OCI-LY7 (cell line): ENCODE data around the gene SOCS7. TPM values are rescaled to one million over a fixed set of nuclear protein-coding genes. Genes with fewer than 3 reads are reported as not detected.
A peak's percentile ranks its signal among the peaks of the same experiment; 100 is the strongest.

ENCODE experiments used
- BruUV-seq: library from RNA; stranded (reverse); fragments of 400-500 nt; replicated peaks from 2 replicates; lab custom pipeline; 2021; lab: Mats Ljungman, UMichigan
- CTCF ChIA-PET: fragments of 300-600 bp; sonication (Branson Sonifier 250); formaldehyde crosslinking; loops from one replicate; lab custom pipeline; 2022; ENCODE audit warnings: antibody characterized with exemption; ENCODE audit not compliant: unreplicated experiment; lab: Charles Lee
- POLR2A ChIA-PET: fragments of 300-600 bp; sonication (Branson Sonifier 250); formaldehyde crosslinking; loops from one replicate; lab custom pipeline; 2022; ENCODE audit warnings: antibody characterized with exemption; lab: Charles Lee
- DNase-seq: peaks from one replicate; pipeline ENCODE4 v3.0.0-alpha.2; 2015; ENCODE audit warnings: low spot score
- H2AFZ ChIP-seq: fragments of 200-600 bp; sonication (generic), shearing (Covaris generic); 2 replicates; pipeline ENCODE4 v1.6.1; 2014; ENCODE audit warnings: mild to moderate bottlenecking, antibody characterized with exemption, low read length, moderate library complexity
- H3K27ac ChIP-seq: fragments of 200-600 bp; sonication (generic); 2 replicates; pipeline ENCODE4 v1.5.1; 2014; ENCODE audit warnings: mixed run types, low read depth, mild to moderate bottlenecking, moderate library complexity, low read length, inconsistent platforms; ENCODE audit not compliant: poor library complexity, severe bottlenecking
- H3K36me3 ChIP-seq: fragments of 200-600 bp; sonication (generic); 2 replicates; pipeline ENCODE4 v1.6.1; 2014; ENCODE audit warnings: mild to moderate bottlenecking, antibody characterized with exemption, low read length, moderate library complexity, mixed read lengths; ENCODE audit not compliant: insufficient read depth
- H3K4me1 ChIP-seq: fragments of 200-600 bp; sonication (generic); 2 replicates; pipeline ENCODE4 v1.5.1; 2014; ENCODE audit warnings: mild to moderate bottlenecking, low read length; ENCODE audit not compliant: insufficient read depth, poor library complexity, severe bottlenecking
- H3K4me2 ChIP-seq: fragments of 200-600 bp; sonication (generic); 2 replicates; pipeline ENCODE4 v1.6.1; 2014; ENCODE audit warnings: mild to moderate bottlenecking, low read length
- H3K4me3 ChIP-seq: fragments of 200-600 bp; sonication (generic); 2 replicates; pipeline ENCODE4 v1.5.1; 2014; ENCODE audit warnings: mild to moderate bottlenecking, low read depth, low read length; ENCODE audit not compliant: poor library complexity, severe bottlenecking
- H3K79me2 ChIP-seq: fragments of 200-600 bp; sonication (generic); 2 replicates; pipeline ENCODE4 v1.6.1; 2016; ENCODE audit warnings: low read depth, mild to moderate bottlenecking, low read length, moderate library complexity, mixed read lengths; ENCODE audit not compliant: insufficient read depth
- H3K9me2 ChIP-seq: fragments of 200-600 bp; sonication (generic); 2 replicates; pipeline ENCODE4 v1.6.1; 2016; ENCODE audit warnings: mild to moderate bottlenecking, low read length, mixed read lengths; ENCODE audit not compliant: insufficient read depth
- H3K9me3 ChIP-seq: fragments of 200-600 bp; sonication (generic); 2 replicates; pipeline ENCODE4 v1.6.1; 2014; ENCODE audit warnings: mild to moderate bottlenecking, mixed run types, low read length, mixed read lengths
- H4K20me1 ChIP-seq: fragments of 200-600 bp; sonication (generic); 2 replicates; pipeline ENCODE4 v1.6.1; 2014; ENCODE audit warnings: mild to moderate bottlenecking, antibody characterized with exemption, low read length, moderate library complexity, mixed read lengths; ENCODE audit not compliant: insufficient read depth
- CTCF ChIP-seq: fragments of 200-600 bp; sonication (generic); conservative IDR thresholded peaks from 2 replicates; pipeline ENCODE4 v1.5.1; 2014; ENCODE audit warnings: mild to moderate bottlenecking, antibody characterized with exemption, low read length, moderate library complexity, mixed read lengths
- EZH2phosphoT487 ChIP-seq: fragments of 200-600 bp; sonication (generic); IDR thresholded peaks from 2 replicates; pipeline ENCODE4 v1.6.1; 2018; ENCODE audit warnings: low read depth, borderline replicate concordance, mild to moderate bottlenecking, mixed run types, antibody characterized with exemption, low read length, moderate library complexity, mixed read lengths
- intact Hi-C: fragments of 100-400 bp; cut with micrococcal nuclease; formaldehyde crosslinking; loops from one replicate; pipeline ENCODE4 v1.10.0; 2022; ENCODE audit not compliant: unreplicated experiment
- total RNA-seq, 2 experiments: library from RNA; depleted of rRNA in 1 of 2; stranded (reverse); fragments of >200 nt in 1 of 2; shearing (Covaris generic) in 1 of 2; gene quantifications; 2 replicates each; pipeline ENCODE4 v1.2.3, GENCODE V29; 2014 to 2022

Gene SOCS7
- total RNA-seq, 2 experiments from 2014 or later: 36.1 to 39.1 TPM

DNA sequence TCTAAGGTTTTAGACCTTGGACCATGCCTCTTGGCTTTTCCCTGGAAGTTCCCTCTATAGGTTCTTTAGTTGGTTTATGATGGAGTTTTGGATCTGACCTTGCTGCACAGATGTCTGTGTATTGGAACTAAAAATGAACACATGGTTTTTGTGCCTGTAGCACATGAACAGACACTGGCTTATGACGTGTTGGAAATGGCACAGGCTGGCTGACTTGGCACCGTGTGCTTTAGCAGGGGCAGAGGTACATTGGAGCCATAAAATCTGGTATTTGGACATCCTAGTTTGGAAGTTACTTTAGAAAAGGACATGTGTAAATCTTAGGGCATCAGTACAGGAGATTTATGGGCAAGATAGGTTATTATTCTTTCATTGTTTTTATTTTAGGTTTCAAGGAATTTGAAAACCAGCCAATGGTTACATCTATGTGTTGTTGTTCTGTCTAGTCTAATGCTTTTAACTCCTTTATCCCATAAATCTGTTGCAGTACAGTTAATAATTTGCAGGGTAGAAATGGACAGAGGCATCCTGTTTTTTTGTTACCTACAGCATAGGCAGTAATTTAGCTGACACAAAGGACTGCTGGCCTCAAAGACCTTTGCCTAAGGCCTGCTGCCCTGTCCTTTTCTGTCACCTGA lies 6.0 kb downstream of the SOCS7 start:
- H3K4me1 ChIP-seq: peaks cover 35% of the 10 kb centered on the region
- BruUV-seq: no TSS peak
- H3K9me2 ChIP-seq: no peaks in the 10 kb centered on the region
- no peak overlapping the region for H3K27ac ChIP-seq
- 0 out of 2 replicates have a peak, but pooled peaks cover 17% of the 10 kb centered on the region for H4K20me1 ChIP-seq
- peaks cover 15% of the 10 kb centered on the region; the same call in 1 of the 2 replicates for H3K79me2 ChIP-seq
- H3K4me3 ChIP-seq: no peak overlapping the region
- intact Hi-C loops: no loop called here
- POLR2A ChIA-PET: no interaction called here
- H3K4me2 ChIP-seq: peak overlapping the region; percentile 5; the same call in 1 of the 2 replicates
- H3K9me3 ChIP-seq: no peaks in the 10 kb centered on the region
- CTCF ChIA-PET: no interaction called here
- H3K36me3 ChIP-seq: peaks cover 12% of the 10 kb centered on the region; the same call in 1 of the 2 replicates
- no peak overlapping the region for H2AFZ ChIP-seq
- TF ChIP-seq CTCF: no peak
- DNase-seq: no peak

GRCh38 chr17:38358586-38359513 lies 7.2 kb downstream of the SOCS7 start:
- Histone ChIP-seq H2AFZ (no peak overlapping the region), H3K4me3 (no peak overlapping the region), H3K4me2 (no peak overlapping the region), H3K4me1 (peaks cover 26% of the 10 kb centered on the region), H3K36me3 (peaks cover 19% of the 10 kb centered on the region; the same call in 1 of the 2 replicates), H3K27ac (no peak overlapping the region), H3K9me2 (no peaks in the 10 kb centered on the region), H4K20me1 (0 out of 2 replicates have a peak, but pooled peaks cover 8% of the 10 kb centered on the region), H3K9me3 (no peaks in the 10 kb centered on the region), H3K79me2 (peaks cover 6% of the 10 kb centered on the region; the same call in 1 of the 2 replicates)
- TF ChIP-seq EZH2phosphoT487: no peak
- no peak for TF ChIP-seq CTCF
- no peak for DNase-seq
- CTCF ChIA-PET: no interaction called here
- intact Hi-C loops: no loop called here
- POLR2A ChIA-PET: interaction anchor here (1.0 kb wide), 1 partner anchor 10 kb away, joined by 3 read pairs; no protein-coding TSS in a partner anchor
- BruUV-seq: no TSS peak
